Fibroblast of peridontal ligament (primary cell): Measurements from ENCODE around the gene ELF1.
"Not testable (repeated sequence)": the region's sequence is repeated elsewhere in the genome, so short reads cannot be mapped to it uniquely, and the experiment has no call there.

Experiments used
- DNase-seq: peaks from one replicate; pipeline ENCODE4 v3.0.0-alpha.2; 2010; ENCODE audit errors: extremely low read depth

Gene ELF1

GRCh38 chr13:40886017-40886416 is 133.1 kb downstream of the ELF1 start:
- no peak for DNase-seq

GRCh38 chr13:40884175-40884574 is 134.9 kb downstream of the ELF1 start:
- DNase-seq: not testable (repeated sequence)
